ENCODE measurements around the gene ERCC6L2.

DNA sequence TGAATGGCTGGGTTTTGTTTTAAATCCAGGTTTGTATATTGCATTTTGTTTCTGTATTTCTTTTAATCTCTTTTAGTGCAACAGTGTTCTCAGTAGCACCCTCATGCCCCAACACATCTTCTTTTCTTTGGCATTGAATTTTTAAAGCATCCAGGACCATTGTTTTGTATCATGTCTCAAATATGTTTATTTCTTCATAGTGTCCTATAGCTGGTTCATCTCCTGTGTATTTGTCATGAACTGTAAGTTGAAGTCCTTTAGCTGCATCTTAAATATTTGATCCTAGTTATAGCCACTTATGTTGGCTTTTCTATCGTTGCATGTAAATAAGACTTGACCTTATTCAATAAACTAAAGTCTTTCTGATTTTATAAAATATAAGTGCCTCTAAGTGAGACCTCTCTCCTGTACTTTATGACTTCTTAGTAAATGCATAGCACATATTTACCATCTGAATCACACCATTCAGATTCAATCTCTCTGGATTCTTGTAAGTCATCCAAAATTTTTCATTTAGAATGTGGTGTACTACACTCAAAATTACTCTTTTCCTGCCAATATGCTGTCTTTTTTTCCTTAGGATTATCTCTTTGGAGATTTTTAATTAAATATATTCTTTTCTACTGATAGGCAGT is 21.0 kb upstream of the ERCC6L2 start:
- TF ChIP-seq, protein P1, sequence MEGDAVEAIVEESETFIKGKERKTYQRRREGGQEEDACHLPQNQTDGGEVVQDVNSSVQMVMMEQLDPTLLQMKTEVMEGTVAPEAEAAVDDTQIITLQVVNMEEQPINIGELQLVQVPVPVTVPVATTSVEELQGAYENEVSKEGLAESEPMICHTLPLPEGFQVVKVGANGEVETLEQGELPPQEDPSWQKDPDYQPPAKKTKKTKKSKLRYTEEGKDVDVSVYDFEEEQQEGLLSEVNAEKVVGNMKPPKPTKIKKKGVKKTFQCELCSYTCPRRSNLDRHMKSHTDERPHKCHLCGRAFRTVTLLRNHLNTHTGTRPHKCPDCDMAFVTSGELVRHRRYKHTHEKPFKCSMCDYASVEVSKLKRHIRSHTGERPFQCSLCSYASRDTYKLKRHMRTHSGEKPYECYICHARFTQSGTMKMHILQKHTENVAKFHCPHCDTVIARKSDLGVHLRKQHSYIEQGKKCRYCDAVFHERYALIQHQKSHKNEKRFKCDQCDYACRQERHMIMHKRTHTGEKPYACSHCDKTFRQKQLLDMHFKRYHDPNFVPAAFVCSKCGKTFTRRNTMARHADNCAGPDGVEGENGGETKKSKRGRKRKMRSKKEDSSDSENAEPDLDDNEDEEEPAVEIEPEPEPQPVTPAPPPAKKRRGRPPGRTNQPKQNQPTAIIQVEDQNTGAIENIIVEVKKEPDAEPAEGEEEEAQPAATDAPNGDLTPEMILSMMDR (IDR thresholded peaks at IDR 0.05; ENCODE audit: control extremely low read depth in 1 of 3, insufficient read depth in 1 of 3, low read depth in 1 of 3, low read length in 3 of 3) = no peak
- TF ChIP-seq YY1 (IDR thresholded peaks at IDR 0.05; ENCODE audit: low read depth, low read length) (no peak), SP1 (IDR thresholded peaks at IDR 0.05; ENCODE audit: low read depth, low read length) (no peak), EP300 (IDR thresholded peaks at IDR 0.05; ENCODE audit: borderline replicate concordance in 1 of 2, low read depth in 2 of 2, low read length in 2 of 2) (no peak), POLR2AphosphoS5 (IDR thresholded peaks at IDR 0.05; ENCODE audit: low read depth, low read length) (no peak), POLR2A (IDR thresholded peaks at IDR 0.05; ENCODE audit: control extremely low read depth in 1 of 2, low read depth in 2 of 2, low read length in 2 of 2) (no peak), RAD21 (IDR thresholded peaks at IDR 0.05 in 1 of 2, conservative IDR thresholded peaks at IDR 0.05 in 1 of 2; ENCODE audit: low read depth in 2 of 2, low read length in 2 of 2) (no peak), SAP30 (IDR thresholded peaks at IDR 0.05; ENCODE audit: insufficient read depth, insufficient replicate concordance, low read length) (no peak), SRF (IDR thresholded peaks at IDR 0.05; ENCODE audit: low read depth, low read length) (no peak), ZNF274 (IDR thresholded peaks at IDR 0.05; ENCODE audit: borderline replicate concordance, extremely low read depth, low read length) (no peak), SIN3A (conservative IDR thresholded peaks at IDR 0.05 in 1 of 2, IDR thresholded peaks at IDR 0.05 in 1 of 2; ENCODE audit: low read depth in 1 of 2, low read length in 2 of 2) (no peak), CEBPB (IDR thresholded peaks at IDR 0.05; ENCODE audit: low read depth, low read length) (no peak), NRF1 (IDR thresholded peaks at IDR 0.05; ENCODE audit: low read depth, low read length) (no peak)
- TF ChIP-seq, protein P2, sequence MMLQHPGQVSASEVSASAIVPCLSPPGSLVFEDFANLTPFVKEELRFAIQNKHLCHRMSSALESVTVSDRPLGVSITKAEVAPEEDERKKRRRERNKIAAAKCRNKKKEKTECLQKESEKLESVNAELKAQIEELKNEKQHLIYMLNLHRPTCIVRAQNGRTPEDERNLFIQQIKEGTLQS (IDR thresholded peaks at IDR 0.05; ENCODE audit: insufficient read depth, low read depth, low read length) = no peak
